ENCODE data around the gene XRCC1. TPM values are rescaled to one million over a fixed set of nuclear protein-coding genes. Genes with fewer than 3 reads are reported as not detected.

The XRCC1 gene
- total and polyA plus RNA-seq, 9 of the 15 experiments (the other 6 are each of a cell fraction or from before 2014, with no cell fraction given), result 1.5 to 36.9 (median 24.9) TPM

DNA sequence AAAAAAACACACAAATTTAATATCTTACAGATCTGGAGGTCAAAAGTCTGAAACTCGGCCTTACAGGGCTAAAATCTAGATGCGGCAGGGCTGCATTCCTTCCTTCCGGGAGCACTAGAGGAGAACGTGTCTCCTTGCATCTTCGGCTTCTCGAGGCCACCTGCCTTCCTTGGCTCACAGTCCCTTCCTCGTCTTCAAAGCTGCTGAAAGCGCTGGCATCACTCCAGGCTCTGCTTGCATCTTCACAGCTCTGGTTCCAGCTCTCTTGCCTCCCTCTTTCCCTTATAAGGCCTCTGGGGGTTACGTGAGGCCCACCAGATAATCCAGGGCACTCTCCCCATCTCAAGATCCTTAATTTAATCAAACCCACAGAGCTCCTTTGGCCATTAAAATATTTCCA, 10.5 kb downstream of the XRCC1 start (continued):
- TF ChIP-seq CXXC5 (CRISPR knock-in tag; IDR thresholded peaks at IDR 0.05), result no peak
- TF ChIP-seq KDM4B (IDR thresholded peaks at IDR 0.05; ENCODE audit: borderline replicate concordance in 2 of 2, low read depth in 1 of 2), result no peak
- TF ChIP-seq POLR2AphosphoS2 (IDR thresholded peaks at IDR 0.05; ENCODE audit: low read length), result no peak
- TF ChIP-seq, protein P1, sequence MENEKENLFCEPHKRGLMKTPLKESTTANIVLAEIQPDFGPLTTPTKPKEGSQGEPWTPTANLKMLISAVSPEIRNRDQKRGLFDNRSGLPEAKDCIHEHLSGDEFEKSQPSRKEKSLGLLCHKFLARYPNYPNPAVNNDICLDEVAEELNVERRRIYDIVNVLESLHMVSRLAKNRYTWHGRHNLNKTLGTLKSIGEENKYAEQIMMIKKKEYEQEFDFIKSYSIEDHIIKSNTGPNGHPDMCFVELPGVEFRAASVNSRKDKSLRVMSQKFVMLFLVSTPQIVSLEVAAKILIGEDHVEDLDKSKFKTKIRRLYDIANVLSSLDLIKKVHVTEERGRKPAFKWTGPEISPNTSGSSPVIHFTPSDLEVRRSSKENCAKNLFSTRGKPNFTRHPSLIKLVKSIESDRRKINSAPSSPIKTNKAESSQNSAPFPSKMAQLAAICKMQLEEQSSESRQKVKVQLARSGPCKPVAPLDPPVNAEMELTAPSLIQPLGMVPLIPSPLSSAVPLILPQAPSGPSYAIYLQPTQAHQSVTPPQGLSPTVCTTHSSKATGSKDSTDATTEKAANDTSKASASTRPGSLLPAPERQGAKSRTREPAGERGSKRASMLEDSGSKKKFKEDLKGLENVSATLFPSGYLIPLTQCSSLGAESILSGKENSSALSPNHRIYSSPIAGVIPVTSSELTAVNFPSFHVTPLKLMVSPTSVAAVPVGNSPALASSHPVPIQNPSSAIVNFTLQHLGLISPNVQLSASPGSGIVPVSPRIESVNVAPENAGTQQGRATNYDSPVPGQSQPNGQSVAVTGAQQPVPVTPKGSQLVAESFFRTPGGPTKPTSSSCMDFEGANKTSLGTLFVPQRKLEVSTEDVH (IDR thresholded peaks at IDR 0.05; ENCODE audit: low read depth, partially characterized antibody), result no peak
- TF ChIP-seq COPS2 (conservative IDR thresholded peaks at IDR 0.05), result no peak
- no peak for TF ChIP-seq DPF2 (IDR thresholded peaks at IDR 0.05)

DNA sequence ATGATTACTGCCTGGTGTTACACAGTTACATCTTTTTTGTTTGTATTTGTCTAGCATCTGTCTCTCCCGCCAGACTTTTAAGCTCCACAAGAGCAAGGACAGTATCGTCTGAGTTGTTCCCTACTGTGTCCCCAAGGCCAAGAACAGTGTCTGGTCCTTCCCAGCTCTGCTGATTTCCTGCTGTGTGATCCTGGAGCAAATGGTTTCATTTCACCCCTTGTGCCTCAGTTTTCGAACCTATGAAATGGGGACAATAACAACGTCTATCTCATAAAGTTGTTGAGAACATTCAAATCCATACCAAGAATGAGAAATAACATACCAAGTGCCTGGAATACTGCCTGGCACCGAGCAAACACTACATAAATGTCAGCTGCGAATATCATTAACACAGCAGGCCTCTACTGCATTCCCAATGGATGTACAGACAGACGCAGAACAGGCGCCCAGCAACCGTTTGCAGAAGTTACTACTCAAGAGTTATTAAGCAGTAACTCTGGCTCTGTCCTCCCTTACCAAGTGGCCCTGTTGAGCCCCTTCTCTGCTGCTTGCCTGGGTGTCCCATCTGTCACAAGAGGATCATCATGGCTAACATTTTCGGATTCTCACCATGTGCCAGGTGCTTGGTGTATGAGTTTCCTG, 11.4 kb downstream of the XRCC1 start:
- H3K4me3 ChIP-seq, result no peak overlapping the region
- ChIA-PET POLR2A (interaction anchor here (1.0 to 1.1 kb wide), 2 partner anchors 9 to 11 kb away, joined by 3 to 6 read pairs; no protein-coding TSS in a partner anchor), CTCF (ENCODE audit: low intra/inter-chr PET ratio) (no interaction called here)
- FAIRE-seq (no peak), DNase-seq (ENCODE audit: extremely low read depth in 1 of 4, low spot score in 3 of 4) (no peak), ATAC-seq (no peak)
- peaks cover 36% of the 10 kb centered on the region; the same call in 2 of the 3 replicates for H3K36me3 ChIP-seq (ENCODE audit: control insufficient read depth, insufficient read depth, low read length)
- H2AFZ ChIP-seq (ENCODE audit: low read depth, low read length), result no peak overlapping the region
- H3K4me1 ChIP-seq (replicated peaks in 1 of 2; ENCODE audit: control insufficient read depth in 2 of 2, insufficient read depth in 2 of 2, low read length in 2 of 2), result peaks cover 3 to 4% of the 10 kb centered on the region in 2 experiments; a peak in 4 of 5 replicates
- BruUV-seq (replicated peaks), result TSS peak; percentile 28
- no peak overlapping the region for H3K4me2 ChIP-seq (ENCODE audit: insufficient read depth, low read length)
- no peaks in the 10 kb centered on the region for H3K9me3 ChIP-seq (replicated peaks; ENCODE audit: control insufficient read depth, insufficient read depth, low read depth, low read length)
- H3K9ac ChIP-seq (ENCODE audit: insufficient read depth in 1 of 2, low read depth in 2 of 2, low read length in 2 of 2), result no peak overlapping the region
- no peaks in the 10 kb centered on the region for H3K27me3 ChIP-seq (ENCODE audit: control insufficient read depth in 2 of 2, insufficient read depth in 2 of 2, low read length in 2 of 2)
- WGBS (ENCODE audit: insufficient coverage, low coverage, missing lambda C conversion rate), result 74% methylated on average over 10 of the region's 10 CpGs
- H3K27ac ChIP-seq (ENCODE audit: extremely low read depth, low read depth, low read length), result no peak overlapping the region
- in situ Hi-C loops (cut with MboI) (no loop called here), intact Hi-C loops (cut with micrococcal nuclease) (no loop called here)
- H3K9me1 ChIP-seq (ENCODE audit: control insufficient read depth, insufficient read depth, low read length), result no peaks in the 10 kb centered on the region
- H3K79me2 ChIP-seq (ENCODE audit: control insufficient read depth, insufficient read depth, low read length), result no peaks in the 10 kb centered on the region
- H4K20me1 ChIP-seq (replicated peaks; ENCODE audit: control insufficient read depth, insufficient read depth, low read length), result no peaks in the 10 kb centered on the region; the same call in 1 of the 2 replicates
- no peak for TF ChIP-seq ZSCAN32 (CRISPR knock-in tag; IDR thresholded peaks at IDR 0.05)
- TF ChIP-seq MCM7 (IDR thresholded peaks at IDR 0.05), result no peak
- no peak for TF ChIP-seq NR2C1 (IDR thresholded peaks at IDR 0.05)
- no peak for TF ChIP-seq NR2C1 (tag; IDR thresholded peaks at IDR 0.05)
- no peak for TF ChIP-seq ESRRA (IDR thresholded peaks at IDR 0.05; ENCODE audit: borderline replicate concordance, low read depth)
- TF ChIP-seq ZFPM2 (CRISPR knock-in tag; IDR thresholded peaks at IDR 0.05), result no peak
- no peak for TF ChIP-seq HOXB6 (CRISPR knock-in tag; IDR thresholded peaks at IDR 0.05; ENCODE audit: borderline replicate concordance)
- TF ChIP-seq NR2C2 (CRISPR knock-in tag; IDR thresholded peaks at IDR 0.05), result no peak
- TF ChIP-seq NR2C2 (tag; IDR thresholded peaks at IDR 0.05), result no peak
- no peak for TF ChIP-seq FOXA3 (CRISPR knock-in tag; conservative IDR thresholded peaks at IDR 0.05 in 1 of 2, IDR thresholded peaks at IDR 0.05 in 1 of 2)
- TF ChIP-seq ADNP (tag; IDR thresholded peaks at IDR 0.05), result peak; percentile 31; the same call in 1 of the 2 replicates
- no peak for TF ChIP-seq BMI1 (IDR thresholded peaks at IDR 0.05; ENCODE audit: low read length)
- TF ChIP-seq, protein P2, sequence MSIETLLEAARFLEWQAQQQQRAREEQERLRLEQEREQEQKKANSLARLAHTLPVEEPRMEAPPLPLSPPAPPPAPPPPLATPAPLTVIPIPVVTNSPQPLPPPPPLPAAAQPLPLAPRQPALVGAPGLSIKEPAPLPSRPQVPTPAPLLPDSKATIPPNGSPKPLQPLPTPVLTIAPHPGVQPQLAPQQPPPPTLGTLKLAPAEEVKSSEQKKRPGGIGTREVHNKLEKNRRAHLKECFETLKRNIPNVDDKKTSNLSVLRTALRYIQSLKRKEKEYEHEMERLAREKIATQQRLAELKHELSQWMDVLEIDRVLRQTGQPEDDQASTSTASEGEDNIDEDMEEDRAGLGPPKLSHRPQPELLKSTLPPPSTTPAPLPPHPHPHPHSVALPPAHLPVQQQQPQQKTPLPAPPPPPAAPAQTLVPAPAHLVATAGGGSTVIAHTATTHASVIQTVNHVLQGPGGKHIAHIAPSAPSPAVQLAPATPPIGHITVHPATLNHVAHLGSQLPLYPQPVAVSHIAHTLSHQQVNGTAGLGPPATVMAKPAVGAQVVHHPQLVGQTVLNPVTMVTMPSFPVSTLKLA (conservative IDR thresholded peaks at IDR 0.05), result no peak
- TF ChIP-seq NFRKB (IDR thresholded peaks at IDR 0.05; ENCODE audit: low read depth), result no peak
